Muscle of leg (tissue), 11 donors: Measurements from ENCODE around the gene TM9SF1. TPM values are rescaled to one million over a fixed set of nuclear protein-coding genes. Genes with fewer than 3 reads are reported as not detected.

Source experiments
- DNase-seq: peaks from one replicate; pipeline ENCODE4 v3.0.0; 2013
- H3K27ac ChIP-seq: one replicate; pipeline ENCODE4 v1.5.1; 2013; ENCODE audit warnings: mild to moderate bottlenecking, low read length, control low read depth
- H3K27me3 ChIP-seq: one replicate; pipeline ENCODE4 v1.6.1; 2013; ENCODE audit warnings: low read length; ENCODE audit not compliant: control insufficient read depth, insufficient read depth
- H3K36me3 ChIP-seq: one replicate; pipeline ENCODE4 v1.6.1; 2013; ENCODE audit warnings: low read length; ENCODE audit not compliant: control insufficient read depth, insufficient read depth
- H3K4me1 ChIP-seq: one replicate; pipeline ENCODE4 v1.6.1; 2013; ENCODE audit warnings: low read length; ENCODE audit not compliant: control insufficient read depth, insufficient read depth
- H3K4me3 ChIP-seq: one replicate; pipeline ENCODE4 v1.5.1; 2013; ENCODE audit warnings: low read length, control low read depth
- H3K9me3 ChIP-seq: replicated peaks from 2 replicates; pipeline ENCODE4 v1.6.1; 2013; ENCODE audit warnings: low read depth, low read length; ENCODE audit not compliant: control insufficient read depth
- WGBS: methylation state at CpG from one replicate; pipeline ENCODE4 v1.1.5; 2013; ENCODE audit warnings: missing lambda C conversion rate; ENCODE audit not compliant: insufficient coverage; 5-methylcytosine and 5-hydroxymethylcytosine counted together
- polyA plus RNA-seq, 8 donors: library from polyadenylated mRNA; unstranded; fragments of 120-200 nt; gene quantifications; one replicate each; pipeline versions ENCODE4 v1.2.1 to v1.2.3, GENCODE V29; 2013; ENCODE audit warnings: inconsistent platforms in 1 of 8, low replicate concordance in 1 of 8; ENCODE audit not compliant: insufficient read length in 8 of 8, insufficient read depth in 1 of 8
- total RNA-seq: library from RNA; stranded (reverse); fragments of 120-200 nt; gene quantifications from one replicate; pipeline ENCODE4 v1.2.4, GENCODE V29; 2013

The TM9SF1 gene
- total and polyA plus RNA-seq, 9 donors: 14.7 to 29.6 (median 20.8) TPM

GRCh38 chr14:24150993-24151392, 44.2 kb downstream of the TM9SF1 start:
- peaks cover 64% of the 10 kb centered on the region for H3K36me3 ChIP-seq
- DNase-seq: no peak
- WGBS: 87% methylated on average over 7 of the region's 9 CpGs
- H3K27ac ChIP-seq: no peak overlapping the region
- H3K4me1 ChIP-seq: peaks cover 13% of the 10 kb centered on the region
- H3K27me3 ChIP-seq: no peaks in the 10 kb centered on the region
- no peaks in the 10 kb centered on the region for H3K9me3 ChIP-seq
- H3K4me3 ChIP-seq: no peak overlapping the region

- Histone ChIP-seq H3K27me3 (no peaks in the 10 kb centered on the region), H3K9me3 (no peaks in the 10 kb centered on the region), H3K27ac (no peak overlapping the region), H3K36me3 (peaks cover 60% of the 10 kb centered on the region), H3K4me1 (peaks cover 17% of the 10 kb centered on the region), H3K4me3 (no peak overlapping the region)
- WGBS: 83% methylated on average over 7 of the region's 9 CpGs
- no peak for DNase-seq
Measured at GRCh38 chr14:24150567-24150966, 44.7 kb downstream of the TM9SF1 start.

- peaks cover 22% of the 10 kb centered on the region for H3K4me1 ChIP-seq
- no peaks in the 10 kb centered on the region for H3K27me3 ChIP-seq
- no peak for DNase-seq
- 92% methylated on average over 9 of the region's 9 CpGs for WGBS
- no peak overlapping the region for H3K4me3 ChIP-seq
- no peaks in the 10 kb centered on the region for H3K9me3 ChIP-seq
- no peak overlapping the region for H3K27ac ChIP-seq
- H3K36me3 ChIP-seq: peaks cover 60% of the 10 kb centered on the region
Measured at GRCh38 chr14:24150061-24150460, 45.2 kb downstream of the TM9SF1 start.

DNA sequence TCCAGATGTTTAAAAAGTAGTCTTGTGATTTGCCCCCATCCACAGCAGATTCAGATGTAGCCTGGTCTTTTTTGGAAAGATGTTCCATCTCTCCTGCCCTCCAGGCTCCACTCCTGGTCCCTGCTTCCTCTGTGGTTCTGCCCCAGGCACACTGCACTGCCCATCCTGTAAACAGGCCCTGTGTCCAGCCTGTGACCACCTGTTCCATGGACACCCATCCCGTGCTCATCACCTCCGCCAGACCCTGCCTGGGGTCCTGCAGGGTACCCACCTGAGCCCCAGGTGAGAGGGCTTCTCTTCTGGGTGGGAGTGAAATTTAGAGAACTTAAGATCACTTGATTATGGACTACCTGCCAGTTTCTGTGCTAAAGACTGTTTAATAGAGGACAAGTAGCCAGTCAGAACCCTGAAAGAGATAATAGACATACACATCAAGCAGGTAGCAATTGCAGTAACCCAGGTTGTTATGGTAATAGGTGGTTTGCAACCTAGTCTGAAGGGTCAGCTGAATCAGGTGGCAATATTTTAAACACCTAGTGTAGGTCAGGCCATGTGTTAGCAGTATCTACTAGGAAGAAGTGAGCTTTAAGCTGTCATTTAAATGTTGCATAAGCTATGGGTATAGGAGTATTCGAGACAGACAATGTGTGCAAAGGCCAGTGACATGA, 45.8 kb downstream of the TM9SF1 start:
- WGBS: 95% methylated on average over 3 of the region's 3 CpGs
- no peak overlapping the region for H3K27ac ChIP-seq
- H3K27me3 ChIP-seq: no peaks in the 10 kb centered on the region
- H3K9me3 ChIP-seq: no peaks in the 10 kb centered on the region
- peak; percentile 1 for DNase-seq
- peaks cover 25% of the 10 kb centered on the region for H3K4me1 ChIP-seq
- H3K4me3 ChIP-seq: no peak overlapping the region
- peaks cover 59% of the 10 kb centered on the region for H3K36me3 ChIP-seq

- H3K36me3 ChIP-seq: peaks cover 68% of the 10 kb centered on the region
- WGBS: 7% methylated on average over 23 of the region's 29 CpGs
- DNase-seq: no peak
- H3K27ac ChIP-seq: peak overlapping the region; percentile 57
- no peaks in the 10 kb centered on the region for H3K27me3 ChIP-seq
- peak overlapping the region; percentile 63 for H3K4me3 ChIP-seq
- H3K4me1 ChIP-seq: peaks cover 25% of the 10 kb centered on the region
- H3K9me3 ChIP-seq: no peaks in the 10 kb centered on the region
Measured at GRCh38 chr14:24147761-24148428, 47.3 kb downstream of the TM9SF1 start.

DNA sequence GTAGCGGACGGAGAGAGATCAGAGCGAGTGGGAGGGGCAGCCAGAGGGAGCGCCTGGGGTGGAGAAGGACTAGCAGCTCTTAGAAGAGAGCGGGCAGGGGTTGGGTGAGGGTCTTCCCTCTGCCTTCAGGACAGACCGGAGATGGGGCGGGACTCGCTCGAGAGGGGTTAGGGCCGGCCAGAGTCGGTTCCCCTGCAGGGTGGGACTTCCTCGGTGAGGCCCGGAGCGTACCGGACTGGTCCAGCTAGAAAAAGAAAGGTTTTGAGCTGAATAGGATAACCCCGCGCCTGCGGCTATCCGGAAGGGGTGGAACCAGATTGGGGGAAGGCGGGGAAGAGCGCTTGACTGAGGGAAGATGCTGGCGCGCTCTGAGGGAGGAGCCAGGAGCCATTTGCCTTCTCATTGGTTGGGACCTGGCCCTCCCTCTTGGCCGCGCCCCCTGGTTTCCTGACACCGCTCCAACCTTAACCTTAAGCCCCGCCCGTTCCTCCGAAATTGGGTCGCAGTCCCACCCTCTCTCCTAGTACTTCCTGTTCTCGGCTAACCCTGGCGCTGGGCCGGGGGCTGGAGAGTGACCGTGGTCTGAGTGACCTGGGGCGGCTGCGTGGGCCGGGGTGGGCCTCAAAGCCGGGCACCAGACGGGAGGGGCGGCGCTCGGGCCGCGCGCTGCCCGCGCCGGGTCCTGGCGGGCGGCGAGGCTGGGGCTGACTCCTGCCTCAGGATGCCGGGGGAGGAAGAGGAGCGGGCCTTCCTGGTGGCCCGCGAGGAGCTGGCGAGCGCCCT, 48.1 kb downstream of the TM9SF1 start, which contains the start of gene RNF31:
Gene RNF31, plus strand, starts transcription at position 521 of the 783 bp plus-strand sequence. Its CDS starts 201 bp downstream, at position 722.
- Histone ChIP-seq H3K36me3 (peaks cover 63% of the 10 kb centered on the region), H3K4me3 (peak within 1 kb of the TSS; percentile 63), H3K27me3 (no peaks in the 10 kb centered on the region), H3K9me3 (no peaks in the 10 kb centered on the region), H3K4me1 (peaks cover 27% of the 10 kb centered on the region), H3K27ac (peak within 1 kb of the TSS; percentile 97)
- DNase-seq: peak; percentile 100
- under 1% methylated on average over 55 of the region's 57 CpGs for WGBS

GRCh38 chr14:24146453-24146977, 48.7 kb downstream of the TM9SF1 start, which contains the start of gene PSME2:
PSME2 (minus strand) TSS chr14:24146610; CDS start chr14:24146581, 29 bp downstream.
- H3K4me1 ChIP-seq: peaks cover 32% of the 10 kb centered on the region
- 0% methylated on average over 16 of the region's 25 CpGs for WGBS
- no peaks in the 10 kb centered on the region for H3K9me3 ChIP-seq
- peak within 1 kb of the TSS; percentile 63 for H3K4me3 ChIP-seq
- peak; percentile 98 for DNase-seq
- no peaks in the 10 kb centered on the region for H3K27me3 ChIP-seq
- H3K27ac ChIP-seq: peak within 1 kb of the TSS; percentile 97
- H3K36me3 ChIP-seq: peaks cover 57% of the 10 kb centered on the region

DNA sequence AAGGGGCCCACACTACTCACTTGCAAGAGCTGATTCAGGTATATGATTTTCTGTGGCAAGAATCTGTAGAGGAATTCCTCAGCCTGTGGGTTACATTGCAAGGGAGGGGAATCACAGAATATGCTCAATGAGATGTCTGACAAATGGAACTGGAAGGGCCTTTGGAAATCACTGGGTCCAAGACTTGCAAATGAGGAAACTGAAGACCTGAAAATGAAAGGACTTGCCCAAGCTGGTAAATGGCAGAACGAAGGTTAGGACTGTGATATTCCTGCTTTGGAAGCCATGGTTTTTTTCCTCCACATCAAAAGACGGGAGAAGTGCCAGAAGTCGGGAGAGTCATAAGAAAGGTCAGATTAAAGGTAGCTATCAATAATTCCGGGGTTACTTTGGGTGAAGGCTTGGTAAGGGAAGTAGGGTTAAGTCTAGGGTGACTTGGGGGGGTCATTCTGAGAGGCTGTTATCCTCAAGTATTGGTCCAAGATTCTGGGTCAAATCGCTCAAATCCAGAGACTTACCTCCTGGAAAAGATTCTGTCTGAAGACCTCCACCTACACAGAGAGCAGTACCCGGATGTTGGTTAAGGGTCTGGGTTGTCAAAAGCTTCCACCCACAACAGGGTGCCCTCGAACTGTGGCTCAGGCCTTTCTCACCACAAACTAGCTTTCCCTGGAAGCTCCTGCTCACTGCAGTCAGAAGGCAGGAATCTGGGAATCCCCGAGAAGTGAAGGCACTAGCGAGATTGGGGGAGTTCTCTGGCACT, 49.4 kb downstream of the TM9SF1 start:
- DNase-seq: no peak
- Histone ChIP-seq H3K4me3 (peak overlapping the region; percentile 63), H3K9me3 (no peaks in the 10 kb centered on the region), H3K4me1 (peaks cover 32% of the 10 kb centered on the region), H3K36me3 (peaks cover 51% of the 10 kb centered on the region), H3K27me3 (no peaks in the 10 kb centered on the region), H3K27ac (peak overlapping the region; percentile 97)
- 40% methylated on average over 1 of the region's 9 CpGs for WGBS

DNA sequence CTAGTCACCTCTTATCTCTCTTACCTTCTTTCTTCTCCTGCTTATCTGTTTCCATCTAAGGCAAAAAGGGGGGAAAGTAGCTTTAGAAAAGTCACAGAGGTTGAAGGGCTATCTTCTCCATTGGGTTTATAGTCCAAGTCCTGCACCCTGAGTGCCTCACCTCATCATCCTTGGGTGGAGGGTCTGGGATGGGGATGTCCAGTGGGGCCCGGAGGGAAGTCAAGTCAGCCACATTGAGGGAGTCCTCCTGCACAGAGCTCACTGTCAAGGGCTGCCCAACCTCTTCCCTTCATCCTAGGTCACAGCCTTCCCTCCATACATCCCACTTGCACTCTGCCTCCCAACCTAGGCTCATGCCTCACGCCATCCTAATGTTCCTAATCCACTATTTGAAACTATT, 50.0 kb downstream of the TM9SF1 start:
- H3K9me3 ChIP-seq: no peaks in the 10 kb centered on the region
- no peak overlapping the region for H3K4me3 ChIP-seq
- no CpG with 5 or more reads among the region's 2 CpGs for WGBS

More for the DNA sequence above, 50.0 kb downstream of the TM9SF1 start:
- Histone ChIP-seq H3K27me3 (no peaks in the 10 kb centered on the region), H3K27ac (no peak overlapping the region), H3K36me3 (peaks cover 44% of the 10 kb centered on the region), H3K4me1 (peaks cover 38% of the 10 kb centered on the region)
- no peak for DNase-seq
